Lower leg skin (tissue), 4 donors: Measurements from ENCODE around the gene FPGS. TPM values are rescaled to one million over a fixed set of nuclear protein-coding genes. Genes with fewer than 3 reads are reported as not detected.

Experiments used
- DNase-seq, 2 donors: peaks; one replicate each; pipeline ENCODE4 v3.0.0-alpha.2; 2019; ENCODE audit warnings: low spot score in 2 of 2
- H3K4me3 ChIP-seq: fragments of 200-600 bp; sonication (generic); 2 replicates; pipeline ENCODE4 v1.5.1; 2017; ENCODE audit warnings: mild to moderate bottlenecking, low read depth; ENCODE audit not compliant: poor library complexity, severe bottlenecking
- POLR2A ChIP-seq, 2 donors: fragments of 450-650 bp; IDR thresholded peaks; one replicate each; pipeline ENCODE4 v1.6.1; 2016 to 2017; ENCODE audit warnings: antibody characterized with exemption in 2 of 2, mild to moderate bottlenecking in 1 of 2, moderate library complexity in 1 of 2
- WGBS, 2 donors: methylation state at CpG; one replicate each; pipeline ENCODE4 v1.1.5; 2018; 5-methylcytosine and 5-hydroxymethylcytosine counted together
- intact Hi-C: fragments of 100-400 bp; cut with DNase I; formaldehyde crosslinking; loops from one replicate; pipeline ENCODE4 v1.15.0; 2023; ENCODE audit warnings: low total_unique reads
- total RNA-seq, 4 donors: library from RNA; depleted of rRNA; stranded (reverse); fragments of >200 nt; gene quantifications; one replicate each; pipeline ENCODE4 v1.1.0, GENCODE V29; 2016
- TF ChIP-seq, protein P1 (sequence below), 3 donors: fragments of 450-650 bp; IDR thresholded peaks; one replicate each; pipeline ENCODE4 v1.5.1; 2016; ENCODE audit warnings: antibody characterized with exemption in 3 of 3, mild to moderate bottlenecking in 3 of 3, moderate library complexity in 2 of 3

The FPGS gene
- total RNA-seq, 4 donors from 2014 or later = 21.3 to 46.5 (median 37.4) TPM

DNA sequence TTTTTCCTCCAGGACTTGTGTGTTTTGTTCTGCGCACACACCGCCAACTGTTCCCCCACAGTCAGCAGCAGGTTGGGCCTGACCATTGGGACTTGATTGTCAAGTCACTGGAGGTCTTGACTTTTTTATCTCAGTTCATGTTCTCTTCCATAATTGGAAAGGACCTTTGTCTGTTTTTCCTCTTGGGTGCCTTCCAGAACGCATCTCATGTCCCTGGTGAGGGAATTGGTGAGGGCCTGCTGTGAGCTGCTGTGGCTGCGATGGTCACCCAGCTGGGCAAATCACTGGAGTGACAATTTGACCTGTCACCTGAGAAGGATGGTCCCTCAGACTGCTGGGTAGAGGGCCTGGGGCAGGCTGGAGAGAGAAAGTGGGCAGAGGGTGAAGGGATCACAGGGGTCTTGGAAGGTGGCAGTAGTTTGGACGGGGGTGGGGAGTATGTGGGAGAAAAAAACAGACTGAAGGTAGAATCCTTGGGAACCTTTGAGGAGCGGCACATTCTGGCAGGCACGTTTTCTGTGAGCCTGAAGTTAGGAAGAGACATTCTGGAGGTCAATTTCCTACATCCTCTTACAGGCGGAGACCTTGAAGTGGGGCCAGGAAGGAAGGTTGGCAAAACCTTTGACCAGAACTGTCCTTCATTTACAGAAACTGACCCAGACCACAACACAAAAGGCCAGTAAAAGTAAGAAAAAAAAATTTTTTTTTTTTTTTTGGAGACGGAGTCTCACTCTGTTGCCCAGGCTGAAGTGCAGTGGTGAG is 12.4 kb upstream of the FPGS start:
- 88 to 90% methylated on average over 9 of the region's 9 CpGs for WGBS, 2 donors
- no peak overlapping the region for H3K4me3 ChIP-seq
- TF ChIP-seq, protein P1, sequence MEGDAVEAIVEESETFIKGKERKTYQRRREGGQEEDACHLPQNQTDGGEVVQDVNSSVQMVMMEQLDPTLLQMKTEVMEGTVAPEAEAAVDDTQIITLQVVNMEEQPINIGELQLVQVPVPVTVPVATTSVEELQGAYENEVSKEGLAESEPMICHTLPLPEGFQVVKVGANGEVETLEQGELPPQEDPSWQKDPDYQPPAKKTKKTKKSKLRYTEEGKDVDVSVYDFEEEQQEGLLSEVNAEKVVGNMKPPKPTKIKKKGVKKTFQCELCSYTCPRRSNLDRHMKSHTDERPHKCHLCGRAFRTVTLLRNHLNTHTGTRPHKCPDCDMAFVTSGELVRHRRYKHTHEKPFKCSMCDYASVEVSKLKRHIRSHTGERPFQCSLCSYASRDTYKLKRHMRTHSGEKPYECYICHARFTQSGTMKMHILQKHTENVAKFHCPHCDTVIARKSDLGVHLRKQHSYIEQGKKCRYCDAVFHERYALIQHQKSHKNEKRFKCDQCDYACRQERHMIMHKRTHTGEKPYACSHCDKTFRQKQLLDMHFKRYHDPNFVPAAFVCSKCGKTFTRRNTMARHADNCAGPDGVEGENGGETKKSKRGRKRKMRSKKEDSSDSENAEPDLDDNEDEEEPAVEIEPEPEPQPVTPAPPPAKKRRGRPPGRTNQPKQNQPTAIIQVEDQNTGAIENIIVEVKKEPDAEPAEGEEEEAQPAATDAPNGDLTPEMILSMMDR (IDR thresholded peaks at IDR 0.05) = no peak
- no peak for TF ChIP-seq POLR2A (IDR thresholded peaks at IDR 0.05)
- intact Hi-C loops = no loop called here
- no peak for DNase-seq

DNA sequence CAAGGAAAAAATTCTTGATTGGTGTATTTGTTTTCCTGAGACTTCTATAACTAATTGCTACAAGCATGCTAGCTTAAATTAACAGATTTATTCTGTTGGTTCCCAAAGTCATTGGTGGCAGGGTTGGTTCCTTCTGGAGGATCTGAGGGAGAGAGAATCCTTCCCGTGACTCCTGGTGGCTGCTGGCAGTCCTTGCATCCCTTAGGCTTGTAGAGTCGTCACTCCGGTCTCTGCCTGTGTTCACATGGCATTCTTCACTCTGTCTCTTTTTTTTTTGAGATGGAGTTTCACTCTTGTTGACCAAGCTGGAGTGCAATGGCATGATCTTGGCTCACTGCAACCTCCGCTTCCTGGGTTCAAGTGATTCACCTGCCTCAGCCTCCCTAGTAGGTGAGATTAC is 11.6 kb upstream of the FPGS start:
- intact Hi-C loops = no loop called here
- DNase-seq = no peak
- TF ChIP-seq POLR2A (IDR thresholded peaks at IDR 0.05) = no peak
- TF ChIP-seq, protein P1 (IDR thresholded peaks at IDR 0.05) = no peak
- 69 to 76% methylated on average over 4 of the region's 4 CpGs for WGBS, 2 donors
- no peak overlapping the region for H3K4me3 ChIP-seq

DNA sequence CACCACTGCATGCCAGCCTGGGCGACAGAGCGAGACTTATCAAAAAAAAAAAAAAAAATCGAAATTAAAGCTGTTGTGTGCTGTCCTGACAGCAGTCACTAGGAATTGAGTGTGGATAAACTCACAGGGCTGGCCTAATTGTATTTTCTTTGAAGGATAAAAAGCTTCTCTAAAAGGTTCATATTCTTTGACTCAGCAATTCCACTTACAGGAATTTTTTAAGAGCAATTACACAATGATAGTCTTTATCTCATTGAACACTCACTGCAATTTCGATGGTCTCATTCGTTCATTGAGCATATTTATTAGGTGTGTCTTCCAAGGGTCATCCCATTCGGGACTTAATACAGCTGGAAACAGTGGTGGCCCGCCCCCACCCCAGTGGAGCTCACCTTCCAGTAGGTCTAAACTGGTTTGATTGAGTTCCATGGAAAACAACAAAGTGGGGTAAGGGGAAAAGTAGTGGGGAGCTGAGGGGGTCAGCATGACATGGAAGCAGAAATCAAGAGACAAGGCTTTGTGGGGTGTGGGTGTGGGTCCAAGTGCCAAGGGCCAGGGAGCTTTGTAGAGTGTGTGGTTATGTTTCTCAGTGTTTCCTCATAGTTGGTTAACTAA is 10.2 kb upstream of the FPGS start:
- 75 to 79% methylated on average over 7 of the region's 7 CpGs for WGBS, 2 donors
- no peak overlapping the region for H3K4me3 ChIP-seq
- intact Hi-C loops = no loop called here
- TF ChIP-seq, protein P1 (IDR thresholded peaks at IDR 0.05) = no peak
- no peak for TF ChIP-seq POLR2A (IDR thresholded peaks at IDR 0.05)
- no peak for DNase-seq

DNA sequence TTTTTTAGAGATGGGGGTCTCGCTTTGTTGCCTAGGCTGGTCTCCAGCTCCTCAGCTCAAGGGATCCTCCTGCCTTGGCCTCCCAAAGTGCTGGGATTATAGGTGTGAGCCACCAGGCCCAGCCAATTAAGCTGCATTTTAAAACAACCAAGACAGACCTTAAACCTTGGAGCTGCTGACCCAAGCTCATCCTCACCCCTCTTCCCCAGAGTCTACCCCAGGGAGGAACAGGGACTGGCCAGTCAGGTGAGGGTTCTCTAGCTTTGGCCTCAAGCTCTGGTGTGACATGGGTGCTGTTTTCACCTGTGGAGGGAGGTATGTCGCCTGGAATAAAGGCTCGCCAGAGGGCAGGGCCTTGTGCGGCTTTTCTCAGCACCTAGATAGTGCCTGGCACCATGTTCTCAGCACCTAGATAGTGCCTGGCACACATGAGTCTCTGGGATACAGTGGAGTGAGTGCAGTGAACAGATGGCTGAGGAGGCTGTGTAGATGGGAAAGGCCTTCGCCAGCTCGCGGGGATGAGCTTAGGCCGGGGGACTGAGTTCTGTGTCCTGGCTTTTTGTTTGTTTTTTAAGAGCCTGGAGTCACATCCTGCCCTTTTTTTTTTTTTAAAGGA is 9.5 kb upstream of the FPGS start:
- WGBS, 2 donors = 67 to 81% methylated on average over 7 to 8 of the region's 8 CpGs
- no peak for DNase-seq
- H3K4me3 ChIP-seq = no peak overlapping the region
- TF ChIP-seq, protein P1 (IDR thresholded peaks at IDR 0.05) = no peak
- TF ChIP-seq POLR2A (IDR thresholded peaks at IDR 0.05) = no peak
- intact Hi-C loops = no loop called here

DNA sequence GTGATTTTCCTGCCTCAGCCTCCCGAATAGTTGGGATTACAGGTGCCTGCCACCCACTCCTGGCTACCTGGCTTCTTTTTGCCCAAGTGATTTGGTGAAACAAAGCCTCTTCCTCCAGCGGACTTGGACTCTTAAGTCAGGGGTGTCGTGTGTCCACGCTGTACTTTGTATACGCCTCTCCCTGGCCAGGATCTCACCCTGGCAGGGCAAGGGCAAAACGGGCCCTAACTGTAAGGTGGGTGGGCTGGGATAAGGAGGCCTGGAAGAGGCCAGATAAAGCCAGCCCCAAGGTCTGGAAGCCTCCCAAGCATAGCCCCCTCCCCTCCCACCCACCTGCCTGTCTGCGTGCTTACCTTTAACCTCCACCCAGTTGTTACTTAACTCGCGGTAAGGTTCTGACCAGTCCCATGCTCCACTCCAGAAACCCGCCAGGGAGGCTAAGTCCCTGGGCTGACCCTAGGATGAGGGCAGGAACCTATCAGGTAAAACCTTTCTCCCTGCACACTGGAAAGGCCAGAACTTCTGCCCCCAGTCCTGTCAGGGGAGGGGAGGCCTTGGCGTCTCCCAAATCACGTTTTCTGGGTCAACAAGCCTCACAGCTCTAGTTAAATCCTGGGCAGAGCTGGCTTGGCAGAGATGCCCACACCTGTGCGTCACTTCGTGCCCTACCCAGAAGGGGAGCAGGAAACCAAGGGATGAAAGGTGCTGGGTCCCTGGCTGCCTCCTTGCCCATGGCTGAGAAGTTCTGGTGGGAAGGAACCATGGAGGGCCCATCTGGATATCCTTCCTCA is 8.5 kb upstream of the FPGS start:
- intact Hi-C loops = no loop called here
- DNase-seq = no peak
- TF ChIP-seq, protein P1 (IDR thresholded peaks at IDR 0.05) = no peak
- no peak for TF ChIP-seq POLR2A (IDR thresholded peaks at IDR 0.05)
- 72 to 73% methylated on average over 14 of the region's 14 CpGs for WGBS, 2 donors
- no peak overlapping the region for H3K4me3 ChIP-seq
